Mesendoderm (in vitro differentiated cells): ENCODE data around the gene MCIDAS.
A peak's percentile ranks its signal among the peaks of the same experiment; 100 is the strongest.

Source experiments
- DNase-seq: peaks from one replicate; pipeline ENCODE4 v3.0.0; 2013
- H2AK5ac ChIP-seq: 2 replicates; pipeline ENCODE4 v1.6.1; 2013; ENCODE audit warnings: low read length, inconsistent platforms
- H2BK120ac ChIP-seq: 2 replicates; pipeline ENCODE4 v1.6.1; 2013; ENCODE audit warnings: low read depth, mild to moderate bottlenecking, low read length, moderate library complexity, mixed read lengths
- H2BK15ac ChIP-seq: replicated peaks from 2 replicates; pipeline ENCODE4 v1.6.1; 2013; ENCODE audit warnings: low read depth, mild to moderate bottlenecking, moderate library complexity
- H2BK5ac ChIP-seq: 2 replicates; pipeline ENCODE4 v1.6.1; 2013; ENCODE audit warnings: low read length, inconsistent platforms
- H3K18ac ChIP-seq: 2 replicates; pipeline ENCODE4 v1.6.1; 2013; ENCODE audit warnings: mild to moderate bottlenecking, low read length, mixed read lengths
- H3K23ac ChIP-seq: one replicate; pipeline ENCODE4 v1.6.1; 2013; ENCODE audit warnings: low read length
- H3K27ac ChIP-seq: 2 replicates; pipeline ENCODE4 v1.5.1; 2013; ENCODE audit warnings: low read depth, mild to moderate bottlenecking, inconsistent platforms, low read length, moderate library complexity
- H3K27me3 ChIP-seq: 2 replicates; pipeline ENCODE4 v1.6.1; 2013; ENCODE audit warnings: low read length, control low read depth, mild to moderate bottlenecking, inconsistent platforms; ENCODE audit not compliant: insufficient read depth, poor library complexity
- H3K36me3 ChIP-seq: 2 replicates; pipeline ENCODE4 v1.6.1; 2013; ENCODE audit warnings: low read length, inconsistent platforms; ENCODE audit not compliant: control insufficient read depth, insufficient read depth
- H3K4ac ChIP-seq: one replicate; pipeline ENCODE4 v1.6.1; 2013; ENCODE audit warnings: low read depth, mild to moderate bottlenecking, low read length, moderate library complexity
- H3K4me1 ChIP-seq: 2 replicates; pipeline ENCODE4 v1.6.1; 2013; ENCODE audit warnings: low read depth, low read length, inconsistent platforms; ENCODE audit not compliant: control insufficient read depth
- H3K4me2 ChIP-seq: 2 replicates; pipeline ENCODE4 v1.6.1; 2013; ENCODE audit warnings: low read length
- H3K4me3 ChIP-seq: 2 replicates; pipeline ENCODE4 v1.5.1; 2013; ENCODE audit warnings: mild to moderate bottlenecking, low read length
- H3K56ac ChIP-seq: one replicate; pipeline ENCODE4 v1.6.1; 2013; ENCODE audit warnings: low read length
- H3K79me1 ChIP-seq: 2 replicates; pipeline ENCODE4 v1.6.1; 2013; ENCODE audit warnings: low read length, inconsistent platforms
- H3K79me2 ChIP-seq: 2 replicates; pipeline ENCODE4 v1.6.1; 2013; ENCODE audit warnings: mild to moderate bottlenecking, low read length; ENCODE audit not compliant: control insufficient read depth, insufficient read depth
- H3K9ac ChIP-seq: 2 replicates; pipeline ENCODE4 v1.6.1; 2013; ENCODE audit warnings: low read length, inconsistent platforms
- H4K5ac ChIP-seq: one replicate; pipeline ENCODE4 v1.6.1; 2013; ENCODE audit warnings: low read length
- H4K8ac ChIP-seq: one replicate; pipeline ENCODE4 v1.6.1; 2013; ENCODE audit warnings: low read depth, mild to moderate bottlenecking, control low read depth, low read length, moderate library complexity
- WGBS: extraction: QIAGEN DNeasy Blood & Tissue Kit; methylation state at CpG from one replicate; pipeline ENCODE4 v1.1.7; 2013; ENCODE audit warnings: low lambda C conversion rate, missing lambda C conversion rate; ENCODE audit not compliant: insufficient coverage; ENCODE audit errors: extremely low coverage; 5-methylcytosine and 5-hydroxymethylcytosine counted together

The MCIDAS gene

GRCh38 chr5:55231919-55232270 lies 4.8 kb upstream of the MCIDAS start:
- Histone ChIP-seq H4K5ac (no peak overlapping the region), H3K27me3 (peaks cover 70% of the 10 kb centered on the region), H3K18ac (no peak overlapping the region), H3K23ac (no peak overlapping the region), H3K79me1 (no peaks in the 10 kb centered on the region), H3K9ac (no peak overlapping the region), H3K4ac (no peak overlapping the region), H2BK120ac (no peak overlapping the region), H3K4me2 (peak overlapping the region; percentile 85), H4K8ac (no peak overlapping the region), H3K79me2 (no peaks in the 10 kb centered on the region), H2AK5ac (no peak overlapping the region), H2BK5ac (no peak overlapping the region), H3K4me3 (no peak overlapping the region), H3K36me3 (no peaks in the 10 kb centered on the region), H2BK15ac (no peak overlapping the region), H3K27ac (no peak overlapping the region), H3K56ac (no peak overlapping the region), H3K4me1 (peaks cover 4% of the 10 kb centered on the region)
- no CpG with 5 or more reads among the region's 11 CpGs for WGBS
- no peak for DNase-seq

GRCh38 chr5:55231029-55231918 lies 4.2 kb upstream of the MCIDAS start:
- H3K27ac ChIP-seq = no peak overlapping the region
- no CpG with 5 or more reads among the region's 48 CpGs for WGBS

GRCh38 chr5:55230086-55230629 lies 3.0 kb upstream of the MCIDAS start:
- no peak overlapping the region for H3K4me3 ChIP-seq
- H3K36me3 ChIP-seq = no peaks in the 10 kb centered on the region
- no peak overlapping the region for H3K18ac ChIP-seq
- no peak for DNase-seq
- no CpG with 5 or more reads among the region's 8 CpGs for WGBS
- H3K56ac ChIP-seq = no peak overlapping the region
- H3K79me2 ChIP-seq = no peaks in the 10 kb centered on the region
- H3K9ac ChIP-seq = no peak overlapping the region
- no peak overlapping the region for H3K4ac ChIP-seq
- no peak overlapping the region for H4K8ac ChIP-seq
- no peak overlapping the region for H2BK5ac ChIP-seq
- H2BK15ac ChIP-seq = no peak overlapping the region
- H2BK120ac ChIP-seq = no peak overlapping the region
- no peak overlapping the region for H2AK5ac ChIP-seq
- no peak overlapping the region for H3K4me2 ChIP-seq
- no peak overlapping the region for H4K5ac ChIP-seq
- H3K79me1 ChIP-seq = no peaks in the 10 kb centered on the region
- no peak overlapping the region for H3K23ac ChIP-seq
- peaks cover 80% of the 10 kb centered on the region for H3K27me3 ChIP-seq
- H3K27ac ChIP-seq = no peak overlapping the region
- peaks cover 4% of the 10 kb centered on the region for H3K4me1 ChIP-seq

More at GRCh38 chr5:55231029-55231918, 4.2 kb upstream of the MCIDAS start:
- H3K4me1 ChIP-seq = peaks cover 4% of the 10 kb centered on the region
- no peak overlapping the region for H3K18ac ChIP-seq
- peak; percentile 30 for DNase-seq
- H3K36me3 ChIP-seq = no peaks in the 10 kb centered on the region
- H2BK120ac ChIP-seq = no peak overlapping the region
- H3K9ac ChIP-seq = no peak overlapping the region
- no peaks in the 10 kb centered on the region for H3K79me1 ChIP-seq
- no peaks in the 10 kb centered on the region for H3K79me2 ChIP-seq
- no peak overlapping the region for H3K4me3 ChIP-seq
- H3K4me2 ChIP-seq = no peak overlapping the region
- no peak overlapping the region for H3K4ac ChIP-seq
- no peak overlapping the region for H3K23ac ChIP-seq
- no peak overlapping the region for H3K56ac ChIP-seq
- H4K8ac ChIP-seq = no peak overlapping the region
- H2AK5ac ChIP-seq = no peak overlapping the region
- H3K27me3 ChIP-seq = peaks cover 71% of the 10 kb centered on the region
- no peak overlapping the region for H4K5ac ChIP-seq
- H2BK15ac ChIP-seq = no peak overlapping the region
- H2BK5ac ChIP-seq = no peak overlapping the region

GRCh38 chr5:55227664-55228430 lies 732 bp upstream of the MCIDAS start:
- peak overlapping the region; percentile 28 for H3K9ac ChIP-seq
- no peak overlapping the region for H2BK120ac ChIP-seq
- H3K56ac ChIP-seq = peak overlapping the region; percentile 69
- H3K36me3 ChIP-seq = no peaks in the 10 kb centered on the region
- H3K4me3 ChIP-seq = no peak overlapping the region
- peak overlapping the region; percentile 51 for H3K4me2 ChIP-seq
- H3K27ac ChIP-seq = no peak overlapping the region
- H2BK5ac ChIP-seq = no peak overlapping the region
- H3K4ac ChIP-seq = no peak overlapping the region
- H3K79me2 ChIP-seq = no peaks in the 10 kb centered on the region
- peak; percentile 8 for DNase-seq
- no peak overlapping the region for H3K18ac ChIP-seq
- peaks cover 87% of the 10 kb centered on the region for H3K27me3 ChIP-seq
- H4K5ac ChIP-seq = no peak overlapping the region
- H3K79me1 ChIP-seq = no peaks in the 10 kb centered on the region
- H3K23ac ChIP-seq = no peak overlapping the region
- no CpG with 5 or more reads among the region's 30 CpGs for WGBS
- no peak overlapping the region for H4K8ac ChIP-seq
- H3K4me1 ChIP-seq = peaks cover 2% of the 10 kb centered on the region
- no peak overlapping the region for H2BK15ac ChIP-seq
- no peak overlapping the region for H2AK5ac ChIP-seq

- H3K4ac ChIP-seq = no peak overlapping the region
- no peak overlapping the region for H2AK5ac ChIP-seq
- no peak overlapping the region for H4K5ac ChIP-seq
- WGBS = no CpG with 5 or more reads among the region's 54 CpGs
- peaks cover 86% of the 10 kb centered on the region for H3K27me3 ChIP-seq
- no peaks in the 10 kb centered on the region for H3K79me1 ChIP-seq
- H3K4me1 ChIP-seq = peaks cover 2% of the 10 kb centered on the region
- H3K79me2 ChIP-seq = no peaks in the 10 kb centered on the region
- H3K36me3 ChIP-seq = no peaks in the 10 kb centered on the region
- no peak overlapping the region for H3K23ac ChIP-seq
- no peak overlapping the region for H3K18ac ChIP-seq
- peak; percentile 84 for DNase-seq
- no peak overlapping the region for H3K27ac ChIP-seq
- H3K4me2 ChIP-seq = peak overlapping the region; percentile 64
- no peak overlapping the region for H2BK120ac ChIP-seq
- no peak overlapping the region for H2BK15ac ChIP-seq
- peak overlapping the region; percentile 73 for H3K56ac ChIP-seq
- H4K8ac ChIP-seq = no peak overlapping the region
- H3K9ac ChIP-seq = peak overlapping the region; percentile 53
- no peak overlapping the region for H2BK5ac ChIP-seq
- H3K4me3 ChIP-seq = peak overlapping the region; percentile 16
Observed at GRCh38 chr5:55226027-55226933, 835 bp downstream of the MCIDAS start.
